K562 (cell line): ENCODE measurements around the gene HCAR2. TPM values are rescaled to one million over a fixed set of nuclear protein-coding genes. Genes with fewer than 3 reads are reported as not detected.
"Not testable (repeated sequence)": the region's sequence is repeated elsewhere in the genome, so short reads cannot be mapped to it uniquely, and the experiment has no call there.

Experiments
- ATAC-seq: fragments of 200-7000 bp; cut with Tn5 transposase; 3 replicates; pipeline ENCODE4 v1.9.1; 2020; ENCODE audit warnings: moderate library complexity
- BruUV-seq: library from RNA; stranded (reverse); fragments of 400-500 nt; replicated peaks from 2 replicates; lab custom pipeline; 2021; lab: Mats Ljungman, UMichigan
- CTCF ChIA-PET: fragments of 300-600 bp; formaldehyde crosslinking; extraction: SDS; loops from one replicate; lab custom pipeline; 2021; ENCODE audit warnings: low intra/inter-chr PET ratio; lab: Yijun Ruan, JAX
- POLR2A ChIA-PET: fragments of 300-600, 350-650 bp; sonication (Branson Sonifier 250); formaldehyde crosslinking; extraction: SDS; loops from one replicate; lab custom pipeline; 2021; ENCODE audit warnings: antibody characterized with exemption, inconsistent platforms; lab: Yijun Ruan, JAX
- DNase-seq, 4 experiments: peaks; one replicate each; pipeline versions ENCODE4 v3.0.0 to v3.0.0-alpha.2; 2011 to 2018; ENCODE audit warnings: low spot score in 3 of 4, mixed read lengths in 3 of 4; ENCODE audit errors: extremely low read depth in 1 of 4
- FAIRE-seq: peaks from 2 replicates; lab custom pipeline; 2011; peaks lifted over from hg19 to GRCh38; lab: Jason Lieb, UNC
- H2AFZ ChIP-seq: 2 replicates; pipeline ENCODE4 v1.6.0; 2011; ENCODE audit warnings: low read depth, low read length, control low read depth, inconsistent platforms
- H3K27ac ChIP-seq: fragments of 200-600 bp; 3 replicates; pipeline ENCODE4 v1.8.0; 2011; ENCODE audit warnings: low read depth, mild to moderate bottlenecking, control low read depth, inconsistent platforms, low read length, moderate library complexity, mixed read lengths; ENCODE audit errors: extremely low read depth
- H3K27me3 ChIP-seq, 2 experiments: fragments of 300-600 bp in 1 of 2; 2 replicates in 1 of 2; 3 replicates in 1 of 2; pipeline versions ENCODE4 v1.6.0 to v1.8.0; 2011; ENCODE audit warnings: inconsistent platforms in 2 of 2, low read length in 2 of 2, mild to moderate bottlenecking in 1 of 2, mixed read lengths in 1 of 2, moderate library complexity in 1 of 2; ENCODE audit not compliant: control insufficient read depth in 2 of 2, insufficient read depth in 2 of 2
- H3K36me3 ChIP-seq: fragments of 300-600 bp; 3 replicates; pipeline ENCODE4 v1.8.0; 2011; ENCODE audit warnings: mild to moderate bottlenecking, low read length, inconsistent platforms; ENCODE audit not compliant: control insufficient read depth, insufficient read depth
- H3K4me1 ChIP-seq, 2 experiments: fragments of 200-600 bp in 1 of 2; replicated peaks in 1 of 2; 2 replicates in 1 of 2; 3 replicates in 1 of 2; pipeline versions ENCODE4 v1.5.1 to v1.8.0; 2011; ENCODE audit warnings: inconsistent platforms in 2 of 2, low read length in 2 of 2, mild to moderate bottlenecking in 1 of 2, mixed read lengths in 1 of 2, moderate library complexity in 1 of 2; ENCODE audit not compliant: control insufficient read depth in 2 of 2, insufficient read depth in 2 of 2
- H3K4me2 ChIP-seq: 2 replicates; pipeline ENCODE4 v1.6.1; 2011; ENCODE audit warnings: low read length, control low read depth, inconsistent platforms, mixed read lengths; ENCODE audit not compliant: insufficient read depth
- H3K4me3 ChIP-seq: fragments of 200-600 bp; sonication (generic), shearing (Covaris generic); 2 replicates; pipeline ENCODE4 v1.5.1; 2016; ENCODE audit warnings: control low read depth, inconsistent platforms
- H3K79me2 ChIP-seq: fragments of 200-600 bp; 3 replicates; pipeline ENCODE4 v1.8.0; 2011; ENCODE audit warnings: low read length, inconsistent platforms; ENCODE audit not compliant: control insufficient read depth, insufficient read depth
- H3K9ac ChIP-seq, 2 experiments: 2 replicates each; pipeline versions ENCODE4 v1.6.0 to v1.6.1; 2011; ENCODE audit warnings: low read depth in 2 of 2, low read length in 2 of 2, control low read depth in 1 of 2, inconsistent platforms in 1 of 2, mild to moderate bottlenecking in 1 of 2, mixed read lengths in 1 of 2; ENCODE audit not compliant: insufficient read depth in 1 of 2
- H3K9me1 ChIP-seq: one replicate; pipeline ENCODE4 v1.6.0; 2011; ENCODE audit warnings: inconsistent platforms, mild to moderate bottlenecking, low read length, moderate library complexity; ENCODE audit not compliant: control insufficient read depth, insufficient read depth
- H3K9me3 ChIP-seq: replicated peaks from 2 replicates; pipeline ENCODE4 v1.5.1; 2011; ENCODE audit warnings: low read depth, low read length, inconsistent platforms; ENCODE audit not compliant: control insufficient read depth, insufficient read depth
- H4K20me1 ChIP-seq: replicated peaks from 2 replicates; pipeline ENCODE4 v1.6.1; 2011; ENCODE audit warnings: low read length, inconsistent platforms, mixed read lengths; ENCODE audit not compliant: control insufficient read depth, insufficient read depth
- ELF4 ChIP-seq: fragments of 450-650 bp; formaldehyde crosslinking; IDR thresholded peaks from 2 replicates; pipeline ENCODE4 v1.4.0; 2022; ENCODE audit warnings: missing genetic modification characterization
- WGBS: fragments of 100-300 bp; shearing (Covaris generic); methylation state at CpG from one replicate; pipeline ENCODE4 v1.1.6; 2016; ENCODE audit warnings: low coverage, mixed read lengths; ENCODE audit not compliant: insufficient coverage; ENCODE audit errors: missing lambda C conversion rate; 5-methylcytosine and 5-hydroxymethylcytosine counted together
- in situ Hi-C: fragments of 300-500 bp; cut with MboI; formaldehyde crosslinking; loops from 4 replicates; pipeline ENCODE4 v1.15.0; 2018; ENCODE audit warnings: inconsistent platforms, mixed read lengths
- intact Hi-C: fragments of 100-400 bp; cut with micrococcal nuclease; formaldehyde crosslinking; loops from 2 replicates; pipeline ENCODE4 v1.14.2; 2022
- polyA plus RNA-seq, 8 experiments: library from polyadenylated mRNA; depleted of rRNA in 4 of 8; stranded (reverse) in 5 of 8; unstranded in 3 of 8; fragments of >200 nt; fragmentation: Nextera tagmentation in 2 of 8; fragmentation: Illumina TruSeq in 1 of 8; extraction: Ambion mirVana in 2 of 8; extraction: Trizol in 1 of 8; gene quantifications; 2 replicates each; pipeline versions ENCODE4 v1.2.1 to v1.2.3, GENCODE V29; 2011 to 2014; ENCODE audit warnings: inconsistent platforms in 1 of 8, missing spikeins in 1 of 8
- total RNA-seq, 7 experiments: library from RNA; depleted of rRNA in 6 of 7; stranded (reverse); fragments of >200 nt in 6 of 7; fragmentation: Illumina TruSeq in 2 of 7; extraction: Trizol in 2 of 7; gene quantifications; 2 replicates each; pipeline versions ENCODE4 v1.2.1 to v1.2.3, GENCODE V29; 2011 to 2021; ENCODE audit warnings: low replicate concordance in 1 of 7
- TF ChIP-seq, protein P1 (sequence below): fragments of 200-800 bp; sonication (Bioruptor generic); IDR thresholded peaks from 2 replicates; pipeline ENCODE4 v1.6.1; 2016; ENCODE audit warnings: missing genetic modification characterization, missing compliant biosample characterization

Gene HCAR2
- total and polyA plus RNA-seq, 9 of the 15 experiments (the other 6 are each of a cell fraction or from before 2014, with no cell fraction given) = not detected

DNA sequence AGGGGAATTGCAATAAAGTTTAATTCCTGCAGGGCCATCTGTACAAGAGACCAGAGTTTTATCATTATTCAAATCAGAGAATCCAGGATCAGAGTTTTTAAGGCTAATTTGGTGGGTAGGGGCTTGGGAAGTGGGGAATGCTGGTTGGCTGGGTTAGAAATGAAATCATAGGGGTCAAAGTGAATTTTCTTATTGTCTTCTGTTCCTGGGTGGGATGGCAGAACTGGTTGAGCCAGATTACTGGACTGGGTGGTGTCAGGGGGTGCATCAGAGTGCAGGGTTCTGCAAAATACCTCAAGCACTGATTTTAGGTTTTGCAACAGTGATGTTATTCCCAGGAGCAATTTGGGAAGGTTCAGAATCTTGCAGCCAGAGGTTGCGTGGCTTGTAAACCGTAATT is 6.2 kb downstream of the HCAR2 start:
- FAIRE-seq, H3K9me3 ChIP-seq, CTCF ChIA-PET, H3K4me1 ChIP-seq, H2AFZ ChIP-seq, H3K36me3 ChIP-seq, H3K27ac ChIP-seq, H3K4me3 ChIP-seq, H4K20me1 ChIP-seq, H3K9me1 ChIP-seq, H3K4me2 ChIP-seq, DNase-seq, intact Hi-C loops, ATAC-seq, H3K9ac ChIP-seq, BruUV-seq, in situ Hi-C loops, H3K79me2 ChIP-seq: not testable (repeated sequence)
- POLR2A ChIA-PET = interaction anchor here (0.6 kb wide), 1 partner anchor 109 kb away, joined by 3 read pairs; no protein-coding TSS in a partner anchor
- H3K27me3 ChIP-seq = peaks cover 7 to 19% of the 10 kb centered on the region in 2 experiments
- WGBS = 7% methylated on average over 2 of the region's 2 CpGs

DNA sequence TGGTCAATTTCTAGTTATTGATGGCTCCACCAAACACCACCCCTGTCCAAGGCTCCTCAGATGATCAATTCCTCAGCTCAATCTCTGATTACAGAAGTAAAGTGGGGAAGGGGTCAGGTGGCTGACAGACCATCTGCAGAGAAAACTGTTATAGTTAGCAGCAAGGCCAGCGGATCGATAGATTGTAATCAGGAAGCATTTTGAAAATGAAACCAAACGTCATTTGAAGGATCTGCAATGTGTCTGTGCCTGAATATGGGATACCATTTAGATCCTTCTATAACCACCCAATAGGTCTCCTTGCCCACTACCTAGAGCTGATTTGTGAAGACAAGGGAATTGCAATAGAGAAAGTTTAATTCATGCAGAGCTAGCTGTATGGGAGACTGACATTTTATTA is 11.6 kb downstream of the HCAR2 start:
- ChIA-PET POLR2A (interaction anchor here (0.6 kb wide), 1 partner anchor 11 kb away, joined by 3 read pairs; no protein-coding TSS in a partner anchor), CTCF (no interaction called here)
- DNase-seq (no peak), FAIRE-seq (no peak), ATAC-seq (no peak; the same call in 2 of the 3 replicates)
- no TSS peak for BruUV-seq
- Histone ChIP-seq H3K36me3 (no peaks in the 10 kb centered on the region), H3K9me1 (no peaks in the 10 kb centered on the region), H3K4me3 (no peak overlapping the region), H2AFZ (no peak overlapping the region), H3K9me3 (no peaks in the 10 kb centered on the region), H3K27me3 (peaks cover 5 to 42% of the 10 kb centered on the region in 2 experiments), H3K27ac (no peak overlapping the region), H3K9ac (peak overlapping the region in 1 of 2 experiments; percentile 45; a peak in 1 of 4 replicates), H3K4me1 (no peaks in the 10 kb centered on the region; a peak in 1 of 5 replicates), H4K20me1 (no peaks in the 10 kb centered on the region), H3K79me2 (no peaks in the 10 kb centered on the region), H3K4me2 (no peak overlapping the region)
- in situ Hi-C loops (no loop called here), intact Hi-C loops (no loop called here)
- no peak for TF ChIP-seq ELF4
- TF ChIP-seq, protein P1, sequence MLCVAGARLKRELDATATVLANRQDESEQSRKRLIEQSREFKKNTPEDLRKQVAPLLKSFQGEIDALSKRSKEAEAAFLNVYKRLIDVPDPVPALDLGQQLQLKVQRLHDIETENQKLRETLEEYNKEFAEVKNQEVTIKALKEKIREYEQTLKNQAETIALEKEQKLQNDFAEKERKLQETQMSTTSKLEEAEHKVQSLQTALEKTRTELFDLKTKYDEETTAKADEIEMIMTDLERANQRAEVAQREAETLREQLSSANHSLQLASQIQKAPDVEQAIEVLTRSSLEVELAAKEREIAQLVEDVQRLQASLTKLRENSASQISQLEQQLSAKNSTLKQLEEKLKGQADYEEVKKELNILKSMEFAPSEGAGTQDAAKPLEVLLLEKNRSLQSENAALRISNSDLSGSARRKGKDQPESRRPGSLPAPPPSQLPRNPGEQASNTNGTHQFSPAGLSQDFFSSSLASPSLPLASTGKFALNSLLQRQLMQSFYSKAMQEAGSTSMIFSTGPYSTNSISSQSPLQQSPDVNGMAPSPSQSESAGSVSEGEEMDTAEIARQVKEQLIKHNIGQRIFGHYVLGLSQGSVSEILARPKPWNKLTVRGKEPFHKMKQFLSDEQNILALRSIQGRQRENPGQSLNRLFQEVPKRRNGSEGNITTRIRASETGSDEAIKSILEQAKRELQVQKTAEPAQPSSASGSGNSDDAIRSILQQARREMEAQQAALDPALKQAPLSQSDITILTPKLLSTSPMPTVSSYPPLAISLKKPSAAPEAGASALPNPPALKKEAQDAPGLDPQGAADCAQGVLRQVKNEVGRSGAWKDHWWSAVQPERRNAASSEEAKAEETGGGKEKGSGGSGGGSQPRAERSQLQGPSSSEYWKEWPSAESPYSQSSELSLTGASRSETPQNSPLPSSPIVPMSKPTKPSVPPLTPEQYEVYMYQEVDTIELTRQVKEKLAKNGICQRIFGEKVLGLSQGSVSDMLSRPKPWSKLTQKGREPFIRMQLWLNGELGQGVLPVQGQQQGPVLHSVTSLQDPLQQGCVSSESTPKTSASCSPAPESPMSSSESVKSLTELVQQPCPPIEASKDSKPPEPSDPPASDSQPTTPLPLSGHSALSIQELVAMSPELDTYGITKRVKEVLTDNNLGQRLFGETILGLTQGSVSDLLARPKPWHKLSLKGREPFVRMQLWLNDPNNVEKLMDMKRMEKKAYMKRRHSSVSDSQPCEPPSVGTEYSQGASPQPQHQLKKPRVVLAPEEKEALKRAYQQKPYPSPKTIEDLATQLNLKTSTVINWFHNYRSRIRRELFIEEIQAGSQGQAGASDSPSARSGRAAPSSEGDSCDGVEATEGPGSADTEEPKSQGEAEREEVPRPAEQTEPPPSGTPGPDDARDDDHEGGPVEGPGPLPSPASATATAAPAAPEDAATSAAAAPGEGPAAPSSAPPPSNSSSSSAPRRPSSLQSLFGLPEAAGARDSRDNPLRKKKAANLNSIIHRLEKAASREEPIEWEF (CRISPR knock-in tag) = peak; percentile 58; the same call in 1 of the 2 replicates
- 0% methylated on average over 3 of the region's 3 CpGs for WGBS
